Fibroblast of peridontal ligament (primary cell): ENCODE measurements around the gene CPNE5.

Experiments used
- DNase-seq: peaks from one replicate; pipeline ENCODE4 v3.0.0-alpha.2; 2010; ENCODE audit errors: extremely low read depth

The CPNE5 gene

DNA sequence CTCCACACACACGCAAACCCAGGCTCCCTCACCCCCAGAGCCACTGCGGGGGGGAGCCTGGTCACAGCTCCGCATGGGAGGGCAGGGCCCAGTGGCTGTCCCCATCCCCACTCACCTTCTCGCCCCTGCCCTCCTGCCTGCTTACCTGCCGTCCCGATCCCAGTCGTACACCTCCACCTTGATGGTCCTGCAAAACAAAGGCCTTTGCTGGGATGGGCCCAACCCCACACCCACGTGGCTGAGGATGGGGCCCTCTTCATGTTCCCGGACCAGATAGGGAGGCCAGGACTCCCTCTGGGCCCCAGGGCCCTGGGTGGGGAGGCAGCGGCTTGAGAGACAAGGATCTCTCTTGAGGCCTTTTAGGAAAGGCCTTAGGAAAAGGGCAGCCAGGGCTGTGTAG, 74.1 kb downstream of the CPNE5 start:
- DNase-seq, result no peak

DNA sequence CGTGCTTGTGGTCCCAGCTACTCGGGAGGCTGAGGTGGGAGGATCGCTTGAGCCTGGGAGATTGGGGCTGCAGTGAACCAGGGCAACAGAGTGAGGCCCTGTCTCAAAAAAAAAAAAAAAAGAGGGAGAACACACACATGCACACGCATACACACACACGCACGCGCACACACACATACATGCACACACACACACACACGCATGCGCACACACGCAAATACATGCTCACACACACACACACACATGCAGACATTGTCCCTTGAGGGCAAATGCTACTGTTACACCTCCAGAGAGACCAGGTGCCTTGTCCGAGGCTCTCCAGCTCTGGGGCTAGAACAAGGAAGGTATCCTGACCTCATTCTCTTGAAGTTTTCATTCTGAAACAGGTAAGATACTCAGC, 77.1 kb downstream of the CPNE5 start:
- no peak for DNase-seq

DNA sequence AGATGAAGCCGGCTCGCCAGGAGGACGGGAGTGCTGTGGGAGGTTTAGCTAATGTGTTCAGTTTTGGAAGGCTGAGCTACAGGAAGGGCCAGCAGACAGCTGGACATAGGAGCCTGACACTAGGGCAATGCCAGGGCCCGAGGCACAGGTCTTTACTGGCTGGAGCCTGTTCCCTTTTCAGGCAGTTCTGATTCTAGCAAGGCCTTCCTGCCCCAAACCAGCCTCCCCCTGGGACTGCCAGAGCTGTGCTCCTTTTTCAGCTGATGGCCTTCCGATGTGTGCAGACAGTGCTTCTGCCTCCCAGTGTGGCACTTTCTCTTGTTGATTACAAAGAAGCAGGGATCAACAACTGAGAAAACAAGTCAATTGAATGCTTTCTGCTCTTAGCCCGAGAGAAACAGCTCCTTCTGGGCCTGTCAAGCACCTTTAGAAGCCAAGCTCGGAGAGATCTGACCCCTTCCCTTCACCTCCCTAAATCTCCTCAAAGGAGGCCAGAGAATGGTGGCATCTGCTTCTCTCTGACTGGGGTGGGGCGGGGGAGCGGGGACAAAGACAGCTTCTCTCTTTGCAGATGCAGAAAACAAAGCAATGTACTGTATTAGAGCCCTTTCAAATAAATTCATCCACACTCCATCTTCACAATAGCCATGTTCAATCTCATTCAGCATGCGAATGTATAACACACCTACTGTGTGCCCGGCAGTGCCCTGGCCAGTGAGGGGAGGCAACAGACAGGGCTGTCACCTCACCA, 78.4 kb downstream of the CPNE5 start:
- DNase-seq, result no peak

DNA sequence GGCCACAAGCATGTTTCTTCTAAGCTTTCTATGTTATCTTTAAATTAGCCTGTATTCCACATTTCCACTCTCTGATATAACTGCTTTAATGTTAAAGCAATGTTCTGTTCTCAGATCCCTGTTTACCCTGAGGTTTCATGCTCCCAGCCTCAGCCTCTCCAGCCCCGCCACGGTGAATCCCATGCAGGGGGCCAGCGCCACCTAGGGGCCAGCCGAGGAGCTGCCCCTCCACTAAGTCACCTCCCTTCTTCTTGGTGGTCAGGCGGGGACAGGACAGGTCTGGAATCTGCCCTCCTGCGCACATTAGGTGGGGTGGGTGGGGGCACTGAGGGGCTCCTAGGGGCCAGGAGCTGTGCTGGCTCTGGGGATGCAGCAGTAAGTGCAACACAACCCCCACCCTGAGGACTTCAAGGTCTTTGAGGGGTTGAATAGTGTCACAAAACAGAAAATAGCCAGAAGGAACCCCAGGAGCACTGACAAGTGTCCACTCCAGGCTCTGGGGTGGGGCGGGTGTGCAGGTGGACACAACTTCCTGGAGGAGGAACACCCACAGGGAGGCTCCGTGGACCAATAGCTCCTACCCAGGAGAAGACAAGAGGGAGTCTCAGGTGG, 80.0 kb downstream of the CPNE5 start:
- peak; percentile 75 for DNase-seq

DNA sequence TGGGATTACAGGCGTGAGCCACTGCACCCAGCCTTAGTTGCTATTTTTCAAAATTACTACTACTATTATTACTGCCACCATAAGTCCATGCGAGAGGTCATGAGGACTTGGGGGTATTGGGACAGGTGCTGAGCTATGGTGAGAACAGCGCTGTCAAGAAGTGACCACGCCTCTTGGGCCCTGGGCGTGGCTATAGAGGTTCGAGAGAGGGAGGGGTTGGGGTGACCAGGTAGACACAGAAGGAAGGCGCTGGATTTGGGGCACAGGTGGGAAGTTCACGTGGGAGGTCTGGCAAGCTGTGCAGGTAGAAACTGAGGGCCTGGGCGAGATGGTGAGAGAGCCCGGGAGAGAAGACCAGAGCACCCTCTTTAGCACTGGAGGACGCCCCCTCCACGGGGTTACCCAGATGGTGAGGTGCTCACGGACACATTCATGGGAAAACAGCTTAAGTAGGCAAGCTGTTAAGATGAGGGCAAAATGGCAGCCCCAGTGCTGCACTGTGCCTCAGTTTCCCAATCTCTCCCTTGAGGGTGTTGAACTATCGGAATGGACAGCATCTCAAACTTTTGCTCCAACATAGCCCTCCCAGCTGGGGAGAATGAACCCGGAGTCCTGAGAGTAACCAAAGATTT, 80.6 kb downstream of the CPNE5 start:
- DNase-seq, result no peak

DNA sequence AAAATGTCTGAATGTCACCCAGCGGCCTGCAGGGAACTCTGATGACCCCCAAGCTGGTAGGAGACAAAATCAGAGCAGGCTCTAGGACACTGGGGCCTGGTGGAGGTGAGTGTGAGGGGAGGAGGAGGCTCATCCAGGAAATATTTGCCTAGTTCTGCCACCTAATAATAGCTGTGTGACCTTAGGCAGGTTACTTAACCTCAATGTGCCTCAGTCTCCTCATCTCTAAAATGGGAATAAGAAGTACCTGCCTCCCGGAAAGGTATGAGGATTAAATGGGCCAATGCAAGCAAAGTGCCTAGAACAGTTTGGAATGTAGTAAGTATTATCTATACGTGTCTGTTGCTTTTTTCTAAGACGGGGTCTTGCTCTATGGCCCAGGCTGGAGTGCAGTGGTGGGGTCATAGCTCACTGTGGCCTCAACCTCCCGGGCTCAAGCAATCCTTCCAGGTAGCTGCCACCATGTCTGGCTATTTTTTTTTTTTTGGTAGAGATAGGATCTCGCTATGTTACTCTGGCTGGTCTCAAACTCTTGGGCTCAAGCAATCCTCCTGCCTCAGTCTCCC, 81.2 kb downstream of the CPNE5 start:
- DNase-seq, result no peak

DNA sequence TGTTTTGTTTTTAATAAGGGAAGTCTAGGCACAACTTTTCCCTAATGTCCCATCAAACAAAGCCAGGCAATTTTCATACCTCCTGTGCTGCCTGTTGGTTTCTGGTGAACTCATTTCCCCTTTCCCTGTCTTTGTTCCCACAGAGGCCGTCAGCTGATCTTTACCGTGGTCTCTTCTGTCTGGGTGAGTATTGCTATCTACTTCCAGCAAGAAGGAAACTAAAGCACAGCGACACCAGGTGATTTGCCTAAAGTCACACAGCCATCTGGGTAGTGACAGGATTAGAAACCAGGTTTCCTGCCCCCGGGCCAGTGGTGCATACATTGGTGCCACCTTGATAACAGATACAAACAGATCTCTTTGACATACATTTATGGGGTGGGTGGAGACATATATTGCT, 82.0 kb downstream of the CPNE5 start:
- no peak for DNase-seq

DNA sequence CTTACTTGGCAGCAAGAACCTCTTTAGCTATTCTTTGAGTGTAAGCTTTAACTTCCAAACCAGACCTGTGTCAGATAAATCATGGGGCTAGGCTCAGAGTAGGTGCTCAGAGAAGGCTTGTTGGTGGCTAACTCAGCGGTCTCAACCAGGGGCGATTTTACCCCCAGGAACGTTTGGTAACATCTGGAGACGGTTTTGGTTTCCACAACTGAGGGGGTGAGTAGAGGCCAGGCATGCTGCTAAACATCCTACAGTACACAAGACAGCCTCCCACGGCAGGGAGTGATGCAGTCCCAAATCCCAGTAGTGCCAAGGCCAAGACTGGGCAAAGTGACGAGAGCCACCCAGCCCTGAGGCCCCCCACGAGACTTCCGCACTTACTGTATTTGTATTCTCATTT, 82.5 kb downstream of the CPNE5 start:
- DNase-seq, result peak; percentile 40

DNA sequence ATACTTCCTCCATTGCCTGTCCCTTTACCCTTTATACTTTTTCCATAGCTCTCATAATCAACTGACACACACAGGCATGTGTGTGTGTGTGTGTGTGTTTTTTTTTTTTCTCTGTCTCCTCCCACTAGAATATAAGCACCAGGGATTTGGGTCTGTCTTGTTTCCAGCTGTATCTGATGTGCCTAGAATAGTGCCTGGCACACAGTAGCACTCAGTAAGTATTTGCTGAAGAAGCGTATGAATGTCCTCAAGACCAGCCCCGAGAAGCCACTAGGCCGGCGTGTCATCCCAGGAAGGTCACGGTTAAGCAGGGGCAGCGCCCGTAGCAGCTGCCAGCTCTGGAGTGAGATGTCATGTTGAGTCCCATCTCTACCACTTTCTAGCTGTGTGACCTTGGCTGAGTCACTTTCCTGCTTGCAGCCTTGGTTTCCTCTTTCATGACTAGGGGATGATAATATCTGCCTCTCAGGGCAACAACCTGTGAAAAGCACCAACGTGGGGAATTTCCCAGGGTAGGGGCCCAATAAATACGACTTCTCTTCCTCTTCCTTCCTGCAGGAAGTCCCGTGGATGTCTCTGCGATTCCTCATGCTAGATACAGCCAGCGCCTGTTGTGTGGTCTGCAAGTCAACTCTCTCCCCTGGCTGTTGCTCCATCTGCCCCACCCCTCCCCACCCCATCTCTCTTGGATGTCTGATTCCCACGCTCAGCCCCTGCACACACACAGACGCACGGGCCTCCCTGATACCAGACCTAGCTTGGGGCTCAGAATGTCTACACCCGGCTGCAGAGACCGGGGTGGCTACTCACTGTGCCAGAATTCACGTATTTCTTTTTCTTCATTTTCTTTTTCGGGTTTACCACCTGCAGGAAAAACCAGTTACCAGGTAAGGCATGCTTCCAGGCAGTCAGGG, 83.6 kb downstream of the CPNE5 start:
- no peak for DNase-seq

DNA sequence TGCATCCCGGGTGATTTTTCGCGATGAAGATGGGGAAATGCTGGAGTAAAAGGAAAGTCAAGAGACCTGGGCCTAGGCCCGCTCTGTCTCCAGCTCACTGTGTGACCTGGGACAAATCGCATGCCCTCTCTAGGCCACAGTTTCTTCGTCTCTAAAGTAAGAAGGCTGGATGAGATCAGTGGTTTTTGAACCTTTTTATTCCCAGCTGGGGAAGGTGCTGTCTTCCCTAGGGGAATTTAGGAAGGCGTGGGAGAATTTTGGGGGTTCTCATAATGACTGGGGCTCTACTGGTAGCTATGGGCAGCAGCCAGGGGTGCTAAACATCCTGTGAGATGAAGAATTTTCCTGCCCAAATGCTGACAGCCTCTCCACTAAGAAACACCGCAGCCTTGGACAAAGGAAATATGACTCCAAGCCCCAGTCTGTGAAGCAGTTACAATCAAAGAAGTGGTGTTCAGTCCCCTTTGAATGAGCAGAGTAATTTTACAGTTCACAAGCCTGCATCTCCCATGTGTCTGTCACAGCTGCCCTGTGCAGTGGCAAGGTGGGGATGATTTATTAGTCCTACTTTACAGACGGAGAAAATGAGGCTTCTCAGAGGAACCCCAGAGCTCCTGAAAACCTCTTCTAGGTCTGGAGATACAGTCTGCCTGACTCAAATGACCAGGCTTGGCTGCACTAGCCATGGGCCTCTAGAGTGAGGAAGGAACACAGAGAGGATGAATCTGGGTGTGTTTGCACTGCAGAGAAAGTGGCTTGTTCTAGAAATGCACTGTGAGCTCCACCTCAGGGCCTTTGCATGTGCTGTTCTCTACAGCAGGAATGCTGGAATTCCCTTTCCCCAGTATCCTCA, 84.4 kb downstream of the CPNE5 start:
- DNase-seq, result no peak

DNA sequence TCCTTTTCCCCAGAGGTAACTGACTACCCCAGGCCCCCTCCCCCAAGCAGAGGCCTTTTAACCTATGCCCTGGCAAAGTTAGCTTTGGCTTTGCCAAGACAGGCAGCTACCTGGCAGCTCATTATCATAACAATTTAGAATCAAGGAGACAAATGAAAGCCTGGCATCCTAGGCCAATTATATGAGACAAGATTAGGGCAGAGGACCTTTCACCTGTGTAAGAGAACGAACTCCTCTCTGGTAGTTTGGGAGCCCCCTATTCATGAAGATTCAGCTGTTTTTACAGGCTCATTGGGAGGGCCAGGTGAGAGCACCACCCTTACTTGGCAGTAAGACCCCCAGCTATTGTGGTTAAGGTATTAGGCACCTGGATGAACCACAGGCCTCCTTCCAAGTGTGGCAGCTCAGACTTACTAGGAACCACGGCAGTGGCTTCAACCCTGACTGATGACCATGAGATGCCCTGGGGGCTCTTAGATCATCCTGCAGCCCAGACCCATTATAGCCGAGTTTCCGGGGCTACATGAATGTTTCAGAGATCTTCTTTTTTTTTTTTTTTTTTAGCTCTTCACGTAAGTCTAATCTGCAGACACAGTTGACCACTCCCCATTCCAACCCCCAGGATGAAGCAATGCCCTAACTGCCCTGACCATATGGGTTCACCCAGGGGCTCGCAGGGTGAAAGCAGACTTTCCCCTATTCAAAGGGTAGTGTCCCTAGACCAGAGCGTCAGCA, 85.4 kb downstream of the CPNE5 start:
- DNase-seq, result no peak

DNA sequence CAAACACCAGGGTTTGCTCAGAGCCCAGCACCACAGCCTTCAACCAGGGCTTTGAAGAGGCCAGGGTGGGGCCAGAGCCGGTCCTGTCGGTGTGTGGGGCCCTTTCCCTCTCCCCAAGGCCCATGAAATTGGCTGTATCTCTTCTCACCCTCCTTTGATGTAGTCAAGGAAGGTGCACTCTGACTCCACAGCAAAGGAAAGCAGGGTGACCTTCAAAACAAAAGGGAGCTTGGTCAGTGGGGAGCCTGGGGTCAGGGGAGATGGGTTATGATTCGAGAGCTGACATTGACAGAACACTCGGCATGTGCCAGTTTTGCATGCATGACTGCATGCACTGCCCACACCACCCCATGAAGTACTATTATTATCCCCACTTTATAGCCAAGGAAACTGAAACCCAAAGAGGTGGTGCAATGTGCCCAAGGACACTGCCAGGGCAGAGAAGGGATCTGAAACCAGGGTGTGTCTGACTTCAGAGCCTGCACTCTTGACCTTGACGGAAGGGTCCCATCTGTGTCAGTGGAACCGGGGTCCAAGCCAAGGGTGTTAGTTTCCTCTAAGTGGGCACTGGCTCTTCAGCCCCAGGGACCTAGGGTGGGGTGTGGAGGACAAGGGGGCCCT, 86.2 kb downstream of the CPNE5 start:
- DNase-seq, result no peak

DNA sequence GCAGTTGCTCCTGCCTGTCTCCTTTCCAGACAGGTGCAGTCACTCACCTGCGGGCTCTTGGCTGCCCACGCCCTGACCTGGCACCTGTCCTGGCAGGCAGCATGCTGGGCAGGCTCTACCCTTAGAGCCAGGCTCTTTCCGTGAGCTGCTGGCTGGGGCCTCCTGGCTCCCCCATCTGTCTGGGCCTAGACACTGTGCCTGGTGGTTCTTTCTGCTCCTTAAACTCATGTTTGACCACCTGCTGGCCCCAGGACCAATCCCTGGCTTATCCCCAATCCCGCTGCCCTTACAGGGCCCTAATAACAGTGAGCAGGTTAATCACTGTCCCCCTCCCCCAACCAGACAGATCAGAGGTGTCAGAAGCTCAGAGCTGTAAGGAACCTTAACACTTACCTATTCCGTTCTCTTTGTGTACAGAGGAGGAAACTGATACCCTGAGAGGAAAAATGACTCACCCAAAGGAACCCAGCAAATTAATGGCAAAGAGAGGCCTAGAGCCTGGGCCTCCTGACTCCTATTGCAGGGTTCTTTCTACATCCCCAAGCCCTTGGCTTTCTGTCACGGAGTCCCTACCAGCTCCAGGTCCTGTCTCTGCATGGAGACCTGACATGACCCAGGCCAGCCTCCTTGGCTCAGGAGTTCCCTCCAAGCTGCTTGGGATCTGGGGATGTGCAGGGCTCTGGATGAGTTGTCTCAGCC, 86.9 kb downstream of the CPNE5 start:
- no peak for DNase-seq

DNA sequence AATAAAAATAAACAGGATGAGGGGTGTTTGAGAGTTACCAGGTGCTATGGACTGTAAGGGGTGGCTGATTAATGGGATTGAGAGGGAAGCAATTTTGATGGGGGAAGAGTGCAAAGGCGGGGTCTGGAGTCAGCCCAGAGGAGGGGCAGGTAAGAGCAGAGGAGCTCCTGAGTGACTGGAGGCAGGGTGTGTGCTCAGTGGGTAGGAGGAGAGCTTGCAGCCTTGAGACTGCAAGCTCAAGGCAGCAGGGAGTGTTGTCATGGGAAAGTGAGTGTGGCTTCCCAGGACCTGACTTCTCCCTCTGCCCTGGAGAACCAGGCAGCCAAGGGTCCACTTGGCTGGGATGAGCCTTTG, 87.4 kb downstream of the CPNE5 start:
- no peak for DNase-seq

DNA sequence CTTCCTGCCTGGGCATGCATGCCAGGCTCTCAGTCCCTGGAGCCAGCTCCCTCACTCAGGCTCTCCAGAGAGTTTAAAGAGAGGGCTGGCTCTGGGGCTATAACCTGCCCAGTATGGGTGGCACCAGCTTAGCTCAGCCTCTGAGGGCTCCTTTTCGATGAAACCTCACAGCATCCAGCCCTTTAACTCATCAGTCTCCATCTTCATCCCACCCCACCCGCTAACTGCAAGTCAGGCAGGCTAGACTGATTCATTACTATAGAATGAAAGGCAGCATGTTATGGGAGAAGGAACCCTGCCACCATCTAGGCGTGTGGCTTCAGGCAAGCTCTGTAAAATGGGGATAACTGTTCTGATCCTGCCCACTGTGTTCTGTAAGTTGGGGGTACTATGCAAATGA, 88.2 kb downstream of the CPNE5 start:
- no peak for DNase-seq

DNA sequence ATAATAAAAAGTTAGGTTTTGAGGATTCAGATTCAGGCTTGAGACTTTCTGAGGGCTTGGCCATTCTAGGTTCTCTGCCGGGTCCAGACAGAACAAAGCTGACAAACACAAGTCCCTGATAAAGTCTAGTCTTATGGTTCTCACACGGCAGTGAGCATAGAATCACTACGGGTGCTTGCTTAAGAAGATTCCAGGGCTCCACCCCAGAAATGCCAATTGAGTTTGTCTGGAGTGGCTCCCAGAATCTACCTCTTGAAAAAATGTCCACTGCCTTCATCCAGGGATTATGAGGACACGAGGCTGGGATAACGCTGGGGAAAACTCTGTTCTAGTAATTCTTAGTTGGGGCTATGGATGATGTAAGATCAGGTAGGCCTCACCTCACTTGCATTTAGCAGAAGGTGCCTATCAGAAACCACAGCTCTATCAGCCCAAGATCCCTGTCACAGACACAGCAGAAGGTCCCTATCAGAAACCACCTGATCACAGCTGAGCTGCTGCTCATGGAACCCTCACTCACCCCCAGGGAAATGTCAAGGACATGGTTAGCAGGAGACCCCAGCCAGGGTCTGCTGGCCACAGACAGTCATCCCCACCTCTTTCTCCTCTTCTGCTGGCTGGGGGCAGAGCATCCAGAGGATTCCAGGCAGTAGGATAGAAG, 89.3 kb downstream of the CPNE5 start:
- no peak for DNase-seq

DNA sequence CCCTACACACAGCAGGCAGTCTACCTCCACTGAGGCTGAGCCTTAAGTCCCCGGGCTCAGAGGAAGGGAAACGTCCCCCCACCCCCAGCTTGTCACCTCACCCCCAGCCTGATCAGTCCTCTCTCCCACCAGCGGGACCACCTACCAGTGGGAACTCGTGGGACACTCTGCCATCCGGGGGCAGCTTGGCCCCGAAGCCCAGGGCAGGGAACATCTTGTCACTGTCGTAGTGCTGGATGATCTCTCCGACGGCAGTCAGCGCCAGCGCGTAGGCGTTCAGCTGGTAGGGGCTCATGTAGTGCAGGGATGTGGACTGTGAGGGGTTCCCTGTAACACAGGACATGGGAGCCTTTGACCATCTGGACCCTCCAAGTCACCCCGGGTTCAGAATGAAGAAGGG, 93.0 kb downstream of the CPNE5 start:
- no peak for DNase-seq

DNA sequence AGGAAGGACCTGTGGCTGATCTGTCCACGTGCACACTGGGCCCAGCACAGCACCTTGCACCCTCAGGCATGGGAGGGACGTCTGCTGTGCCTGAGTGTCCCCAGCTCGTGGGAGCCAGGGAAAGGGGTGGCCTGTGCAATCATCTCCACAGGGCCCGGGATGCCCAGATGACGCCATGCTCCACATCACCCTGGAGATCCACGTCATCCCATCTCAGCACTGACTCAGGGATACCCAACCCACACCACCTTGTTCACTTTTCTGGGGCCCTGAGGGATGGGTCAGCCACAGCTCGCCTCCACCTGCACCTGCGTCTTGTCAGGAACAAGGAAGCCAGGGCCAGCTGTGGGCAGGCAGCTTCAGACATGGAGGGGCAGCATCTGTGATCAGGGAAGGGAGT, 93.4 kb downstream of the CPNE5 start:
- no peak for DNase-seq

DNA sequence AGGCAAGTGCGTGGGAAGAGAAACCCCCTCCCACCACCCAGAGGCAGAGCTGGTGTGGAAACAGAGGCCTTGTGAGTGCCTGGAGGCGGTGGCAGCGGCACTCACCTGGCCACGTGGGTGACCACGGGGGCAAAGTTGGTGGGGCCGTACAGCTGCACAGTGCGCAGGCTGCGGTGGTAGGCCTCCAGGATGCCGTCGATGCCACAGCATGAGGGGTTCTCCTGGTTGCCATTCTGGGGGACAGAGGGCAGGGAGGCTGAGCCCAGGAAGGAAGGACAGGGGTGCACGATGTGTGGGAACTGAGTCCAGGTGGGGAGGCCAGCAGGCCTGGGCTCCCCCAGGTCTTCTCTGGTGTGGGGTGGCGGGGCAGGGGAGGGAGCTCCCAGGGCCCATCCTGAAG, 94.0 kb downstream of the CPNE5 start:
- no peak for DNase-seq
